NK-92 (cell line): ENCODE results near the gene CDK14.

Experiments used
- DNase-seq: peaks from one replicate; lab custom pipeline; 2025; ENCODE audit not compliant: unreplicated experiment; lab: John Stamatoyannopoulos, UW

CDK14 gene

GRCh38 chr7:90677486-90678404, 81.6 kb downstream of the CDK14 start:
- no peak for DNase-seq

DNA sequence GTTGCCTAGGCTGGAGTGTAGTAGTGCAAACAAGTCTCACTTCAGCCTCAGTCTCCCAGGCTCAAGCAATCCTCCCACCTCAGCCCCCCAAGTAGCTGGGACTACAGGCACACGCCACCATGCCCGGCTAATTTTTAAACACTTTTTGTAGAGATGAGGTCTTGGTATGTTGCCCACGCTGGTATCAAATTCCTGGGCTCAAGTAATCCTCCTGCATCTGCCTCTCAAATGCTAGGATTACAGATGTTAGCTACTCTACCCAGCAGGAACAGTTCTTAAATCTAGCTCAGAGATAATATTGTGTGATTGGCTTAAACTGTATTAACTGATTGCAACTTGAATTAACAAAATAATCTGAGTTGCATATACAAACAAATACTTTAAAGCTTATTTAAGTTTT, 82.9 kb downstream of the CDK14 start:
- no peak for DNase-seq

- no peak for DNase-seq
These were observed 84.4 kb downstream of the CDK14 start for GRCh38 chr7:90680484-90680883.

- no peak for DNase-seq
These were observed 85.4 kb downstream of the CDK14 start for GRCh38 chr7:90681336-90682022.

- no peak for DNase-seq
These were observed 90.0 kb downstream of the CDK14 start for GRCh38 chr7:90686146-90686545.

DNA sequence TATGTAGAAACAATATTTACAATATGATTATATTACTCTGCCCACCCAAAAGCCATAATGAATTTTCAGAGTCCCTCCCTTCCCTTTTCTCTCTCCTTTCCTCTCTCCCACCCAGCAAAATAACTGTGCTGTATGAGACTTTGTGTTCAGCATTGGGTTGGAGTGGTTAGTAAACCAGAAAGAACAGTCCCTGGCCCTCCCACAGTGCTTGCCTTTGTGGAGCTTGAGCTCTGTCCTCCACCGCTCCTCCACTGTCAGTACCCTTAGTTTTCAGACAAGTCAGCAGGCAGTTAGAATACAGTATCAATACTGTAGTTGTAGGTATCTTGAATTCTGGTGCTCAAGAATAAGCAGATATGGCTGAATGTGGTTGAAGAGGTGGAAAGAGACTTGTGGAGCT, 92.7 kb downstream of the CDK14 start:
- DNase-seq = no peak

DNA sequence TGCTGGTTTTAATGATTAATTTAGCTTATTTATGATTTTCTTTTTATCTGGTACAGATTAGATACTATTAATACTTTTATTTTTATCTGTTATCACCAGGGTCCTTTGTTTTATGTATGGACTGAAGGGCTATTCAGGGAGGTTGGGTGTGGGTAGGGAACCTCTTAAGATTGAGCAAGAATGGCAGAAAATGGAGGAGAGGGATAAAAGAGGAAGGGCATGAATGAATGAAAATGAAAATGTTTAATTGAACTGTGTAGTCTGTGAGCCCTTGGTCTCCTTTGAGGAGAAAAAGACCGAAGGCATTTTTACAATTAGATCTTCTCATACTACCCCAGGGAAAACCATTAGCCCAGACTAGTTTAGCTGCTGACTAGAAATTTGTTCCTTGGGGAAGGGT, 93.1 kb downstream of the CDK14 start:
- DNase-seq = no peak

DNA sequence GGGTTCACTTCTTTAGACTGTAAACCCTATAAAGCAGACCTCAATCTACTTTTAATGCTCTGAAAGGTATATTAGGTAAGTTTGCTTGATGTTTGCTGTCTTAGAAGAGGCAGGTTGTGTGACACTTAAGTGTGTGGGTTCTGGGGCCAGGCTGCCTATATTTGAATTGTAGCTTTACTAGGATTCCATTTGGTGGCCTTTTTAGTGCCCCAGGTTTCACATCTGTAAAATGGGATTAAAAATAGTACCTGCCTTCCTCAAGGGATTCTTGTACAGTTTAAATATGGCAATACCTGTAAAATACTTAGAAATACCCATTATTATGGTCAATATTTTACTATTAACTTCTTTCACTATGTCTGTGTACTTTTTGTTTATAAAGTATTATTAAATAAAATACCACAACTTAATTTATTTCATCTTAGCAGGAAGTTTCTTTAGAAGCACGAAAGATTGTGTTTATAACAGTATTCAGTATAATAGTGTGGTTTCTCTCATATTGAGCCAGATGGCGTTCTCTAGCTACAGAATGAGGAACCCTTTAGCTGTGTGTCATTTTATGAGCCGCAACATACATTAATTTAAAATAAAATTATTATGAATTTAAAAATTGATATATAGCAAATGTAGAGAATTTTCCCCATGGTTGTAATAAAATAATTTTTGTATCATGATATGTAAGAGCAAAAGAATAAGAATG, 94.2 kb downstream of the CDK14 start:
- no peak for DNase-seq

DNA sequence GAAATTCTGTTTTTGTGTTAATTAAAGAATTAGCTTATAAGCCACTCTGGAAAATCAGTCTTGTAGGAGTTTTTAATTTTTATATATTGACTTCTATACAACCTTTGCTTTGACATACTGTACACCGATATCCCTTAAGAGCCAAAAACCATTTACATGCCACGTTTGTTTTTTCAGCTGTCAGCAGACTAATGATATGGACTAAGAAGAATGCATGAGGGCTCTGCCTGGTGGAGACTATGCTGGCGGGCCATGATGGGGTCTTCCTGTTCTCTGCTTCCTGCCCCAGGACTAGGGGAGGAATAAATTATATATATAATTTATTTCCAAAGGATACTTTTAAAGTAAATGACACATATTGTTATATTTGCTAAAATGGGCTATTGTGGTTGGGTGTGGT, 96.3 kb downstream of the CDK14 start:
- DNase-seq = no peak

- DNase-seq = no peak
These were observed 96.8 kb downstream of the CDK14 start for GRCh38 chr7:90692947-90693346.

DNA sequence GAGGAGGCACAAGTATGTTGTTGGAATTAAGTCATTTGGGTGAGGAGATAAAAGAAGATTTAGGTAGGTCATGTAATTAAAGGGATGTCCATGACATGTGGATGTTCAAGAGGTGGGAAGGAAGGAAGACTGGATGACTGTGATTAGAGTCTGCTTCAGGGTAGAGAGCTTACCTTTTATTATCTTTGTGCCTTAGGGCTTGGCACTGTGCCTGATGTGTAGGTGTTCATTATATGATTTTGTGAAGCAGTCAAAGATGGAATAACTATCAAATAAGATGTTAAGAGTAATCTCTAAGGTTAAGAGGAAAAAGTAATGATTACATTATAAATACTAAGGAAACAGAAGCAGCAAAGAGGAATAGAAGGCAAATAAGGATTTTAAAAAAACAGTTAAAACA, 97.8 kb downstream of the CDK14 start:
- no peak for DNase-seq

GRCh38 chr7:90698616-90699015, 102.5 kb downstream of the CDK14 start:
- no peak for DNase-seq

DNA sequence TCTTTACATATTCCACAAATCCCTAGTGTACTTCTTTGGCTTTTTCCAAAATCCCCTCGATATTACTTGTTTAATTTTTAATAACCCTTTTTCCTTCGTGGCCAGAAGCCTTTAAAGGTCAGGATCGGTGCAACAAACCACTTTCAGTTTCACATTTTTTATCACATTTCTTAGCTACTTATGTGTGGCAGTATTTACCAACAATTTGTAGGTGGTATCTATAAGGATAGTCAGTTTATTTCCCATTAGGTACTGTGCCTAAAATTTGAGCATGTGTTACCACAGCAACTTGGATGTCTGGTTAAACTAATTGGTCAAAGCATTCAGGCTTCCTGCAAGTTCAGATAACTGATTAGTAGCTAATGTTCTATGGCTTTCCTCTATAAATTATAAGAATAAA, 104.9 kb downstream of the CDK14 start:
- DNase-seq = no peak

DNA sequence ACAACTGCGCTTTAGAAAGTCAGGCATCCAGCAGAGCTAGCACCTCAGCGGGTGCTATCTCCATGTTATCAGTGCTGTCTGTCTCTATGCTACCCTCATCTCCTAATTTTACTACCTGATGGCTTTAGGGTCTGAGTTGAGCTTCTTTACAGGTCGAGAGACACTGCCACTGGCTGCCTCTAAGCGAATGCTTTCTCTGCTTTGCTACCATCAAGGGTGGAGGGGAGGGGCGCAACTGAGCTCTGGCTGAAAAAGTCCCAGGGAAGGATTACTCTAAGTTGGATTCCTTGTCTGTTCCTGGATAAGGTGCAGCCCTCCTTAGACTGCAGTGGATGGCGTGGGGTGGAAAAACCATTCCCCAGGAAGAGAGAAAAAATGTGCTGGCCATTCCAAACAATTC, 105.7 kb downstream of the CDK14 start:
- DNase-seq = no peak

DNA sequence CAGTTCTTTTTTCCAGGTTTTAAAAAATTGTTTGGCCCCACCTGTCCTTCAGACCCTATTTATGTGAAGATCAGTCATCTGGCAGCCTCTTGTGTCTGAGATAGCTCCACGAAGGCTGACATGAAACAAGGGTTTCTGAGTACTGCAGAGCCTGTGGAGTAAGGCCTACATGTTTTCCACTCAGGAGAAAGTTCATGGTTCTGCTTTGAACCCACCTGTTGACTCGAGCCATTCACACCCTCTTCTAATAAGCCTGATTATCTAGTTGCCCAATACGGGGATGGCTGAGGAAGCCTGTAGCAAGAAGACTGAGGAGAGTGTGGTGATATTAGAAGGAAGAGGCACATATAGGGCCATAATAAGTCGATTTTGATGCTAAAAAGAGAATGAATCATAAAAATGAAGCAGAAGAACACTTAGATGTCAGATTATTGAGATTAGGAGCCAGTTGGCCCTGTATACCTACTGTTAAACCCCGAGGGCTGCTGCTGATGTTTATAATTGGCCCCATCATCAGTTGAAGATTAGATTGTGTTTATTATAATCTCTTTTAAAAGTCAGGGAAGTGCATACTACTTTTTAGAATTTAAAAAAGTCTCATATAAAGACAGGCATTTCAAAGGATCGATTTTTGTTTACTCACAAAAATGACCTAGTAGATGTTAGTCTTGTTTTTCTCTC, 109.4 kb downstream of the CDK14 start:
- no peak for DNase-seq

GRCh38 chr7:90706072-90706716, 110.1 kb downstream of the CDK14 start:
- no peak for DNase-seq

GRCh38 chr7:90708841-90709317, 112.8 kb downstream of the CDK14 start:
- DNase-seq = no peak

GRCh38 chr7:90709501-90710465, 113.7 kb downstream of the CDK14 start:
- DNase-seq = no peak

- no peak for DNase-seq
These were observed 114.3 kb downstream of the CDK14 start for GRCh38 chr7:90710466-90710850.
